Fibroblast of lung (primary cell): ENCODE data around the gene MT1B.

Experiments
- EZH2 ChIP-seq: IDR thresholded peaks from 2 replicates; pipeline ENCODE4 v1.5.1; 2012; ENCODE audit warnings: low read length, control low read depth, mild to moderate bottlenecking; ENCODE audit errors: missing control alignments
- TF ChIP-seq, protein P1 (sequence below), 2 donors: IDR thresholded peaks in 1 of 2; conservative IDR thresholded peaks in 1 of 2; 1 replicate in 1 of 2; 2 replicates in 1 of 2; pipeline ENCODE4 v1.5.1; 2011 to 2012; ENCODE audit warnings: low read length in 2 of 2, control low read depth in 1 of 2, inconsistent platforms in 1 of 2, low read depth in 1 of 2, mild to moderate bottlenecking in 1 of 2

DNA sequence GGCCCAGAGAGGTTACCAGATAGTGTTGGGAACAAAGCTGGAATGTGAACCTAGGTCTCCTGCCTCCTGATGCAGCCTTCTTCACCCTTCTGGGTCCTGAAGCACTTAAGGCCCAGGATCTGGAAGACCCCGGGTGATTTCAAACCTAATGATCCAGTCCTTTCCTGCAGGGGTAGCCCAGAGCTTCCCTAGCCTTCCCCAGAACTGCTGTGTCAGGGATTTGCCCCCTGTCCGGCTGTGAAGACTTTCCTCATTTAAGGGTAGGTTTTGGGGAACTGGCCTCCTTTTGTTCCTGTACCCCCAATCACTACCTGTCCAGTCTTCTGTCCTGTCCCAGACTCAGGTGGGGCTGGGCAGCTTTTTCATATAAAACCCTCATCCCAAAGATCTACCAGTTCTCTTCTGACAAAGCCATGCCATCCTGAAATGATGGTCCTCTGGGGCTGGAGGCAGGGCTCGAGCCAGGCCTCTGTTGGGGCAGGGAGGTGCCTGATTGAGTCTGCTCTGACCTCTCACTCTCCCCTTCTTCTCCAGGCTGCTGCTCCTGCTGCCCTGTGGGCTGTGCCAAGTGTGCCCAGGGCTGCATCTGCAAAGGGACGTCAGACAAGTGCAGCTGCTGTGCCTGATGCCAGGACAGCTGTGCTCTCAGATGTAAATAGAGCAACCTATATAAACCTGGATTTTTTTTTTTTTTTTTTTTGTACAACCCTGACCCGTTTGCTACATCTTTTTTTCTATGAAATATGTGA lies 31.9 kb downstream of the MT1B start:
- TF ChIP-seq, protein P1, sequence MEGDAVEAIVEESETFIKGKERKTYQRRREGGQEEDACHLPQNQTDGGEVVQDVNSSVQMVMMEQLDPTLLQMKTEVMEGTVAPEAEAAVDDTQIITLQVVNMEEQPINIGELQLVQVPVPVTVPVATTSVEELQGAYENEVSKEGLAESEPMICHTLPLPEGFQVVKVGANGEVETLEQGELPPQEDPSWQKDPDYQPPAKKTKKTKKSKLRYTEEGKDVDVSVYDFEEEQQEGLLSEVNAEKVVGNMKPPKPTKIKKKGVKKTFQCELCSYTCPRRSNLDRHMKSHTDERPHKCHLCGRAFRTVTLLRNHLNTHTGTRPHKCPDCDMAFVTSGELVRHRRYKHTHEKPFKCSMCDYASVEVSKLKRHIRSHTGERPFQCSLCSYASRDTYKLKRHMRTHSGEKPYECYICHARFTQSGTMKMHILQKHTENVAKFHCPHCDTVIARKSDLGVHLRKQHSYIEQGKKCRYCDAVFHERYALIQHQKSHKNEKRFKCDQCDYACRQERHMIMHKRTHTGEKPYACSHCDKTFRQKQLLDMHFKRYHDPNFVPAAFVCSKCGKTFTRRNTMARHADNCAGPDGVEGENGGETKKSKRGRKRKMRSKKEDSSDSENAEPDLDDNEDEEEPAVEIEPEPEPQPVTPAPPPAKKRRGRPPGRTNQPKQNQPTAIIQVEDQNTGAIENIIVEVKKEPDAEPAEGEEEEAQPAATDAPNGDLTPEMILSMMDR (conservative IDR thresholded peaks at IDR 0.05 in 1 of 2, IDR thresholded peaks at IDR 0.05 in 1 of 2; ENCODE audit: low read depth in 1 of 2, low read length in 2 of 2): no peak
- no peak for TF ChIP-seq EZH2
